IPS DF 4.7 (cell line): ENCODE results near the gene SUSD5.
"Not testable (repeated sequence)": the region's sequence is repeated elsewhere in the genome, so short reads cannot be mapped to it uniquely, and the experiment has no call there.

Experiments used
- DNase-seq: peaks from one replicate; pipeline ENCODE4 v3.0.0-alpha.2; 2013; ENCODE audit warnings: low spot score; ENCODE audit errors: extremely low read depth

Gene SUSD5

GRCh38 chr3:33115024-33115768, 103.4 kb downstream of the SUSD5 start:
- DNase-seq = no peak

GRCh38 chr3:33114622-33115023, 104.0 kb downstream of the SUSD5 start:
- DNase-seq = no peak

GRCh38 chr3:33113772-33114621, 104.6 kb downstream of the SUSD5 start, which contains the start of gene CRTAP:
TSS of gene CRTAP (plus strand) at chr3:33114014. CDS start at chr3:33114078, 64 bp downstream.
- DNase-seq = peak; percentile 30

- DNase-seq = no peak
Measured at GRCh38 chr3:33111581-33111980, 107.0 kb downstream of the SUSD5 start.

GRCh38 chr3:33106854-33107253, 111.8 kb downstream of the SUSD5 start:
- DNase-seq = not testable (repeated sequence)

- no peak for DNase-seq
Measured at GRCh38 chr3:33105341-33105948, 113.2 kb downstream of the SUSD5 start.

GRCh38 chr3:33104803-33105202, 113.8 kb downstream of the SUSD5 start:
- DNase-seq = no peak

GRCh38 chr3:33103480-33103879, 115.1 kb downstream of the SUSD5 start:
- no peak for DNase-seq

- no peak for DNase-seq
Measured at GRCh38 chr3:33103034-33103433, 115.6 kb downstream of the SUSD5 start.

GRCh38 chr3:33100229-33100628, 118.4 kb downstream of the SUSD5 start:
- no peak for DNase-seq
